ENCODE data around the gene XPO6.

DNA sequence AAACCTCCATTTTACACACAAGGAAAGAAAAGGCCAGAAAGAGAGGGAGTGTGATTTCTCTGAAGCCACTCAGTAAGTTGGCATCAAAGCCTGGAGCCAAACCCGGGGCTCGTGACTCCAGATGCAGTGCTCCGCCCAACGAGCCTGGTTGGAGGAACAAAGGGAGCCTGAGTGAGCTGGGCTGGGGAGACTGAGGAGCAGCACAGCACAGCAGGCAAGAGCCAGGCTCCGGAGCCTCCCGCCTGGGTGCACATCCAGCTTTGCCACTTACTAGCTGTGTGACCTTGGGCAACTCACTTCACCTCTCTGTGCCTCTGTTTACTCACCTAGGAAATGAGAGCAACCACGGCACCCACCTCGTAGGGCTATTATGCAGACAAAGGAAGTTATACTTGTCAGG is 153.8 kb downstream of the XPO6 start:
- TF ChIP-seq, protein P1, sequence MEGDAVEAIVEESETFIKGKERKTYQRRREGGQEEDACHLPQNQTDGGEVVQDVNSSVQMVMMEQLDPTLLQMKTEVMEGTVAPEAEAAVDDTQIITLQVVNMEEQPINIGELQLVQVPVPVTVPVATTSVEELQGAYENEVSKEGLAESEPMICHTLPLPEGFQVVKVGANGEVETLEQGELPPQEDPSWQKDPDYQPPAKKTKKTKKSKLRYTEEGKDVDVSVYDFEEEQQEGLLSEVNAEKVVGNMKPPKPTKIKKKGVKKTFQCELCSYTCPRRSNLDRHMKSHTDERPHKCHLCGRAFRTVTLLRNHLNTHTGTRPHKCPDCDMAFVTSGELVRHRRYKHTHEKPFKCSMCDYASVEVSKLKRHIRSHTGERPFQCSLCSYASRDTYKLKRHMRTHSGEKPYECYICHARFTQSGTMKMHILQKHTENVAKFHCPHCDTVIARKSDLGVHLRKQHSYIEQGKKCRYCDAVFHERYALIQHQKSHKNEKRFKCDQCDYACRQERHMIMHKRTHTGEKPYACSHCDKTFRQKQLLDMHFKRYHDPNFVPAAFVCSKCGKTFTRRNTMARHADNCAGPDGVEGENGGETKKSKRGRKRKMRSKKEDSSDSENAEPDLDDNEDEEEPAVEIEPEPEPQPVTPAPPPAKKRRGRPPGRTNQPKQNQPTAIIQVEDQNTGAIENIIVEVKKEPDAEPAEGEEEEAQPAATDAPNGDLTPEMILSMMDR (IDR thresholded peaks at IDR 0.05) = no peak
- TF ChIP-seq POLR2AphosphoS5 (IDR thresholded peaks at IDR 0.05; ENCODE audit: low read depth, low read length) = no peak

All from Panc1 (cell line).